OCI-LY3 (cell line): Measurements from ENCODE around the gene CHCHD1.

Source experiments
- H2AFZ ChIP-seq: fragments of 200-600, 300-600 bp; shearing (Covaris generic); 2 replicates; pipeline ENCODE4 v1.6.0; 2014; ENCODE audit warnings: antibody characterized with exemption, low read depth, low read length
- H3K27ac ChIP-seq: fragments of 200-600, 300-600 bp; sonication (generic); 2 replicates; pipeline ENCODE4 v1.5.1; 2014; ENCODE audit warnings: mild to moderate bottlenecking, low read length, moderate library complexity, mixed read lengths
- H3K27me3 ChIP-seq: fragments of 200-600, 300-600 bp; sonication (generic); 2 replicates; pipeline ENCODE4 v1.6.1; 2014; ENCODE audit warnings: low read depth, low read length, mixed read lengths
- H3K36me3 ChIP-seq: fragments of 200-600, 300-600 bp; sonication (generic); replicated peaks from 2 replicates; pipeline ENCODE3; 2014; ENCODE audit warnings: low read depth, low read length, mixed read lengths
- H3K4me1 ChIP-seq: fragments of 300-600, 200-600 bp; sonication (generic); 2 replicates; pipeline ENCODE4 v1.6.1; 2014; ENCODE audit warnings: low read length, mixed read lengths
- H3K4me2 ChIP-seq: fragments of 200-600, 300-600 bp; sonication (generic); 2 replicates; pipeline ENCODE4 v1.6.1; 2014; ENCODE audit warnings: low read length, mixed read lengths
- H3K4me3 ChIP-seq: fragments of 300-600, 200-600 bp; sonication (generic); 2 replicates; pipeline ENCODE4 v1.5.1; 2014; ENCODE audit warnings: antibody characterized with exemption, mild to moderate bottlenecking, low read length, moderate library complexity
- H3K79me2 ChIP-seq: fragments of 300-600, 200-600 bp; shearing (Covaris generic); 2 replicates; pipeline ENCODE4 v1.6.1; 2014; ENCODE audit warnings: mild to moderate bottlenecking, low read length, mixed read lengths
- H3K9ac ChIP-seq: fragments of 300-600, 200-600 bp; shearing (Covaris generic); 2 replicates; pipeline ENCODE4 v1.6.0; 2014; ENCODE audit warnings: mild to moderate bottlenecking, low read length, moderate library complexity
- H3K9me3 ChIP-seq: fragments of 200-600, 300-600 bp; shearing (Covaris generic); 2 replicates; pipeline ENCODE4 v1.6.1; 2014; ENCODE audit warnings: low read length, mixed read lengths; ENCODE audit not compliant: insufficient read depth
- H4K20me1 ChIP-seq: fragments of 200-600, 300-600 bp; sonication (generic); 2 replicates; pipeline ENCODE4 v1.6.1; 2016; ENCODE audit warnings: low read length, mixed read lengths; ENCODE audit not compliant: insufficient read depth
- EZH2phosphoT487 ChIP-seq: fragments of 200-600 bp; shearing (Covaris generic); IDR thresholded peaks from 2 replicates; pipeline ENCODE4 v1.6.1; 2018; ENCODE audit warnings: antibody characterized with exemption, mixed run types, low read depth
- TF ChIP-seq, protein P1 (sequence below): fragments of 200-600, 300-600 bp; sonication (generic); IDR thresholded peaks from 2 replicates; pipeline ENCODE4 v1.5.1; 2014; ENCODE audit warnings: antibody characterized with exemption, low read length, low read depth

CHCHD1 gene

DNA sequence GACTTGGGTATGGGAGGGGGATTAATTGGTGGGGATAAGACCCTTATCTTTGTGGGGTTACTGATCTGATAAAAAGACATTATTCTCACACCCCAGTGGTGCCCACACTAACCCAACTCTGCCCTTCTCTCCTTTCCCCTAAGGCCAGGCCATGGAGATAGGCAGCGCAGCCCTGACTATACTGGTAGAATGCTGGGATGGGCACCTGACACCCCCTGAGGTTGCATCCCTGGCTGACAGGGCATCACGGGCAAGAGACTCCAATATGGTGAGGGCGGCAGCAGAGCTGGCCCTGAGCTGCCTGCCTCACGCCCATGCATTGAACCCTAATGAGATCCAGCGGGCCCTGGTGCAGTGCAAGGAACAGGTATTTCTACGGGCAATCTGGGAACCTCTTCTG, 16.2 kb downstream of the CHCHD1 start:
- Histone ChIP-seq H3K9me3 (no peaks in the 10 kb centered on the region), H3K27ac (no peak overlapping the region), H2AFZ (no peak overlapping the region), H3K9ac (no peak overlapping the region), H3K79me2 (no peaks in the 10 kb centered on the region), H3K4me1 (peaks cover 1% of the 10 kb centered on the region), H3K4me2 (no peak overlapping the region), H3K4me3 (no peak overlapping the region), H3K27me3 (no peaks in the 10 kb centered on the region), H3K36me3 (peaks cover 18% of the 10 kb centered on the region), H4K20me1 (no peaks in the 10 kb centered on the region)
- TF ChIP-seq EZH2phosphoT487, result no peak
- TF ChIP-seq, protein P1, sequence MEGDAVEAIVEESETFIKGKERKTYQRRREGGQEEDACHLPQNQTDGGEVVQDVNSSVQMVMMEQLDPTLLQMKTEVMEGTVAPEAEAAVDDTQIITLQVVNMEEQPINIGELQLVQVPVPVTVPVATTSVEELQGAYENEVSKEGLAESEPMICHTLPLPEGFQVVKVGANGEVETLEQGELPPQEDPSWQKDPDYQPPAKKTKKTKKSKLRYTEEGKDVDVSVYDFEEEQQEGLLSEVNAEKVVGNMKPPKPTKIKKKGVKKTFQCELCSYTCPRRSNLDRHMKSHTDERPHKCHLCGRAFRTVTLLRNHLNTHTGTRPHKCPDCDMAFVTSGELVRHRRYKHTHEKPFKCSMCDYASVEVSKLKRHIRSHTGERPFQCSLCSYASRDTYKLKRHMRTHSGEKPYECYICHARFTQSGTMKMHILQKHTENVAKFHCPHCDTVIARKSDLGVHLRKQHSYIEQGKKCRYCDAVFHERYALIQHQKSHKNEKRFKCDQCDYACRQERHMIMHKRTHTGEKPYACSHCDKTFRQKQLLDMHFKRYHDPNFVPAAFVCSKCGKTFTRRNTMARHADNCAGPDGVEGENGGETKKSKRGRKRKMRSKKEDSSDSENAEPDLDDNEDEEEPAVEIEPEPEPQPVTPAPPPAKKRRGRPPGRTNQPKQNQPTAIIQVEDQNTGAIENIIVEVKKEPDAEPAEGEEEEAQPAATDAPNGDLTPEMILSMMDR, result no peak

DNA sequence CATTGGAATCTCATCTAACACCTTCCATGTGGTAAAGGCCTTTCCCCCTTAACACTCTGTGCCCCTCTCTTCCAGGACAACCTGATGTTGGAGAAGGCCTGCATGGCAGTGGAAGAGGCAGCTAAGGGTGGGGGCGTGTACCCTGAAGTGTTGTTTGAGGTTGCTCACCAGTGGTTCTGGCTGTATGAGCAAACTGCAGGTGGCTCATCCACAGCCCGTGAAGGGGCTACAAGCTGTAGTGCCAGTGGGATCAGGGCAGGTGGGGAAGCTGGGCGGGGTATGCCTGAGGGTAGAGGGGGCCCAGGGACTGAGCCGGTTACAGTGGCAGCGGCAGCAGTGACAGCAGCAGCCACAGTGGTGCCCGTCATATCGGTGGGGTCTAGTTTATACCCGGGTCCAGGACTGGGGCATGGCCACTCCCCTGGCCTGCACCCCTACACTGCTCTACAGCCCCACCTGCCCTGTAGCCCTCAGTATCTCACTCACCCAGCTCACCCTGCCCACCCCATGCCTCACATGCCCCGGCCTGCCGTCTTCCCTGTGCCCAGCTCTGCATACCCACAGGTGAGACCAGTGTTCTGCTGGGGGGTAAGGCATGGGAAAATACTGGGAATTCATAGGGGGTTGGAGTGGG, 17.2 kb downstream of the CHCHD1 start:
- Histone ChIP-seq H3K36me3 (peaks cover 19% of the 10 kb centered on the region), H3K4me1 (peaks cover 11% of the 10 kb centered on the region), H3K27me3 (no peaks in the 10 kb centered on the region), H3K4me2 (no peak overlapping the region), H2AFZ (no peak overlapping the region), H3K9ac (no peak overlapping the region), H3K4me3 (no peak overlapping the region), H3K9me3 (no peaks in the 10 kb centered on the region), H3K79me2 (no peaks in the 10 kb centered on the region), H3K27ac (no peak overlapping the region), H4K20me1 (no peaks in the 10 kb centered on the region)
- TF ChIP-seq, protein P1, result no peak
- TF ChIP-seq EZH2phosphoT487, result no peak

DNA sequence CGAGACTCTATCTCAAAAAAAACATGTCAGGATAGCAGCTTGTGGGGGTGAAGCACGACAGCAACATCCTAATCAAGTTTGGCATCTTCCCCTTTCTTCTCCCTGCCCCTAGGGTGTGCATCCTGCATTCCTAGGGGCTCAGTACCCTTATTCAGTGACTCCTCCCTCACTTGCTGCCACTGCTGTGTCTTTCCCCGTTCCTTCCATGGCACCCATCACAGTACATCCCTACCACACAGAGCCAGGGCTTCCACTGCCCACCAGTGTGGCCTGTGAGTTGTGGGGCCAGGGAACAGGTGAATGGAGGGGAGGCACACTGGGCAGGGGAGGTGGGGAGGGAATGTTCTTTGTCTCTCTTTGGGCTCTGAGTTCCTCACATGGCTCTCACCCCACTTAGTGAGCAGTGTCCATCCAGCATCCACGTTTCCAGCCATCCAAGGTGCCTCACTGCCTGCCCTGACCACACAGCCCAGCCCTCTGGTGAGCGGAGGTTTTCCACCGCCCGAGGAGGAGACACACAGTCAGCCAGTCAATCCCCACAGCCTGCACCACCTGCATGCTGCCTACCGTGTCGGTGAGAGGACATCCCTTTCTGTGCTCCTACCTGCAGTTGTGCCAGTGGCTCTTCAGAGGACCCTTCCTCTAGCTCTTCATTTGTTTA, 18.2 kb downstream of the CHCHD1 start:
- Histone ChIP-seq H3K79me2 (no peaks in the 10 kb centered on the region), H3K4me1 (peaks cover 21% of the 10 kb centered on the region), H3K36me3 (peaks cover 14% of the 10 kb centered on the region), H3K27me3 (no peaks in the 10 kb centered on the region), H3K4me3 (no peak overlapping the region), H4K20me1 (no peaks in the 10 kb centered on the region), H3K4me2 (no peak overlapping the region), H3K9me3 (no peaks in the 10 kb centered on the region), H3K9ac (no peak overlapping the region), H2AFZ (no peak overlapping the region), H3K27ac (no peak overlapping the region)
- TF ChIP-seq EZH2phosphoT487, result no peak

DNA sequence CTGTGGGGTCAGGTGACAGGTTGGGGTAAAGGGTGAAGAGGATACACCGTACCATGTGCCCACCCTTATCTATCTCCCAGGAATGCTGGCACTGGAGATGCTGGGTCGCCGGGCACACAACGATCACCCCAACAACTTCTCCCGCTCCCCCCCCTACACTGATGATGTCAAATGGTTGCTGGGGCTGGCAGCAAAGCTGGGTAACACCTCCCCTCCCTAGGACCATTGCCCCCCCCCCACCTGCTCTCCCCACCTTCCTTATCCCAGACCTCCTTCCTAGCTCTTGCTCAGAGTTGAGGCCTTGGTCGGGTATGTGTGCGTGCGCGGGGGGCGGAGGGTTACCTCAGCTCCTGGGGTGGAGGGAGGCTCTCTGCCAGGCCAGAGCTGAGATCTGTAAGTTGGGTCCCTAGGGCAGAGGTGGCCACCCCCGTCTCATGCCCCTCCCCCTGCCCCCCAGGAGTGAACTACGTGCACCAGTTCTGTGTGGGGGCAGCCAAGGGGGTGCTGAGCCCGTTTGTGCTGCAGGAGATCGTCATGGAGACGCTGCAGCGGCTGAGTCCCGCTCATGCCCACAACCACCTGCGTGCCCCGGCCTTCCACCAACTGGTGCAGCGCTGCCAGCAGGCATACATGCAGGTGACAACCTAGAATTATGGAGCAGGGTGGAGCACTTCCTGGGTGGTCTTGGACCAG, 18.9 kb downstream of the CHCHD1 start:
- Histone ChIP-seq H3K27me3 (no peaks in the 10 kb centered on the region), H3K4me3 (no peak overlapping the region), H3K79me2 (no peaks in the 10 kb centered on the region), H3K4me1 (peaks cover 27% of the 10 kb centered on the region), H3K9ac (no peak overlapping the region), H3K36me3 (peaks cover 17% of the 10 kb centered on the region), H3K9me3 (no peaks in the 10 kb centered on the region), H3K27ac (no peak overlapping the region), H2AFZ (no peak overlapping the region), H3K4me2 (no peak overlapping the region), H4K20me1 (no peaks in the 10 kb centered on the region)
- TF ChIP-seq EZH2phosphoT487, result no peak
- TF ChIP-seq, protein P1, result no peak
